Heart left ventricle (tissue), 13 donors: ENCODE data around the gene RGS10.

Experiments used
- POLR2A ChIP-seq, 2 donors: fragments of 450-650 bp; IDR thresholded peaks; one replicate each; pipeline ENCODE4 v1.6.1; 2017; ENCODE audit warnings: antibody characterized with exemption in 2 of 2, mild to moderate bottlenecking in 2 of 2, moderate library complexity in 2 of 2
- TF ChIP-seq, protein P1 (sequence below), 12 donors: fragments of 200-600 bp; sonication (generic) in 4 of 12; IDR thresholded peaks; one replicate each; pipeline versions ENCODE4 v1.5.0 to v1.8.0; 2018 to 2022; ENCODE audit warnings: antibody characterized with exemption in 12 of 12, mild to moderate bottlenecking in 5 of 12
- donor health status: ischemic (EF 13 %, LVEDD 7.1; RV severe dilation, severe dysfunction).
- donor health status: DM: no; HTN: yes; CAD: no.
- donor health status: DM: no; HTN: no; CAD: no.
- donor health status: ischemic (EF 25% LVEDD 6.9; RV normal size, moderate dysfunction).
- donor health status: ischemic (EF 25% LVEDD 5.7; RV mildly dilated, moderate dysfunction).
- donor health status: ischemic (EF 35%, LVEDD 5.7; RV mildly dilated, moderate dysfunction).
- donor health status: nonischemic (EF 11% LVEDD 7.7; RV severe dilation, severe dysfunction).
- donor health status: DM: yes; HTN: yes; CAD: no.
- donor health status: PGD.
- donor health status: ischemic (EF 29% LVEDD 5.4; RV normal size, mild dysfunction).
- donor health status: nonischemic (EF 23%, LVEDD 6.1; RV moderate dilation, normal function).

DNA sequence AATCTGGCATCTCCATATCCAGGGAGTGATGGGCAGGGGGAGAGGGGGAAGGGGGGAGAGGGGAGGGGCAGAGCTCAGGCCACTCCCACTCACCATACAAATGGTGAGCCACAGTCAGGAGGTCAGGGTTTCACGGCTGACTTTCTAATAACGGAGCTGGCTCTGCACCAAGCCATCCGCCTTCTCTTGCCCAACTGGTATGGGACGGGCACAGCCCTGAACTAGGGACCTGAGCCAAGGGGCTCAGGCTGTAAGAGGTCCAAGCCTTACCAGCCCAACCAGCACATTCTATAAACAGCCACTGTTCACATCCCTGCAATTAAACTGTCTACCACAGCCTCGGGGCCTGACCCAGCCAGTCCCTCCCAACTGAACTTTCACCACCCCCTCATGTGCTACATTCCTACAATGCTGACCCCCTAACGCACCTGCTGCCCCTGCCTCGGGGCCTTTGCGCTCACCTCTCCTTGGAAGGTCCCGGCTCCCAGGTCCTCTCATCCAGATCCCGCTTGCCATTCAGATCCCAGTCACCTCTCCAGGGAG is 32.5 kb downstream of the RGS10 start:
- TF ChIP-seq, protein P1, sequence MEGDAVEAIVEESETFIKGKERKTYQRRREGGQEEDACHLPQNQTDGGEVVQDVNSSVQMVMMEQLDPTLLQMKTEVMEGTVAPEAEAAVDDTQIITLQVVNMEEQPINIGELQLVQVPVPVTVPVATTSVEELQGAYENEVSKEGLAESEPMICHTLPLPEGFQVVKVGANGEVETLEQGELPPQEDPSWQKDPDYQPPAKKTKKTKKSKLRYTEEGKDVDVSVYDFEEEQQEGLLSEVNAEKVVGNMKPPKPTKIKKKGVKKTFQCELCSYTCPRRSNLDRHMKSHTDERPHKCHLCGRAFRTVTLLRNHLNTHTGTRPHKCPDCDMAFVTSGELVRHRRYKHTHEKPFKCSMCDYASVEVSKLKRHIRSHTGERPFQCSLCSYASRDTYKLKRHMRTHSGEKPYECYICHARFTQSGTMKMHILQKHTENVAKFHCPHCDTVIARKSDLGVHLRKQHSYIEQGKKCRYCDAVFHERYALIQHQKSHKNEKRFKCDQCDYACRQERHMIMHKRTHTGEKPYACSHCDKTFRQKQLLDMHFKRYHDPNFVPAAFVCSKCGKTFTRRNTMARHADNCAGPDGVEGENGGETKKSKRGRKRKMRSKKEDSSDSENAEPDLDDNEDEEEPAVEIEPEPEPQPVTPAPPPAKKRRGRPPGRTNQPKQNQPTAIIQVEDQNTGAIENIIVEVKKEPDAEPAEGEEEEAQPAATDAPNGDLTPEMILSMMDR (IDR thresholded peaks at IDR 0.05): no peak
- no peak for TF ChIP-seq POLR2A (IDR thresholded peaks at IDR 0.05)
